ENCODE results near the gene BHLHE23. TPM values are rescaled to one million over a fixed set of nuclear protein-coding genes. Genes with fewer than 3 reads are reported as not detected.

The BHLHE23 gene
- not detected in 2 replicates for total RNA-seq

GRCh38 chr20:63006540-63007359 is at the start of gene BHLHE23:
BHLHE23 (minus strand) TSS chr20:63006964; CDS start chr20:63006774, 190 bp downstream.

Other genes with a start within 250 kb of the BHLHE23 start
- 14.0 and 16.3 TPM in 2 replicates for gene MRGBP, start 210.5 kb downstream of the BHLHE23 start, total RNA-seq
- 37.8 and 38.9 TPM in 2 replicates for gene OGFR, start 202.1 kb downstream of the BHLHE23 start, total RNA-seq
- 2.7 and 3.0 TPM in 2 replicates for gene COL9A3, start 189.9 kb downstream of the BHLHE23 start, total RNA-seq
- 6.4 and 7.7 TPM in 2 replicates for gene TCFL5, start 145.1 kb downstream of the BHLHE23 start, total RNA-seq
- gene DIDO1, start 80.5 kb downstream of the BHLHE23 start, total RNA-seq: 26.1 and 26.5 TPM in 2 replicates
- gene GID8, start 68.8 kb downstream of the BHLHE23 start, total RNA-seq: 16.5 and 17.5 TPM in 2 replicates
- 20.2 and 21.3 TPM in 2 replicates for gene SLC17A9, start 54.3 kb downstream of the BHLHE23 start, total RNA-seq
- gene YTHDF1, start 209.2 kb upstream of the BHLHE23 start, total RNA-seq: 16.2 and 20.2 TPM in 2 replicates
- gene BIRC7, start 228.9 kb upstream of the BHLHE23 start, total RNA-seq: not detected in 2 replicates
- not detected in 2 replicates for gene NKAIN4, start 247.5 kb upstream of the BHLHE23 start, total RNA-seq

Measured in bronchus fibroblast of lung (primary cell).